Right lobe of liver (tissue), 4 donors: ENCODE measurements around the gene BEAN1.

Source experiments
- CTCF ChIP-seq, 4 donors: fragments of 200-600 bp in 3 of 4; fragments of 450-650 bp in 1 of 4; IDR thresholded peaks; one replicate each; pipeline versions ENCODE4 v1.5.1 to v1.8.0; 2016 to 2022; ENCODE audit warnings: antibody characterized with exemption in 4 of 4, mild to moderate bottlenecking in 2 of 4
- POLR2A ChIP-seq: fragments of 450-650 bp; IDR thresholded peaks from one replicate; pipeline ENCODE4 v1.6.1; 2017; ENCODE audit warnings: antibody characterized with exemption, mild to moderate bottlenecking
- donor health status: DM: no; HTN: no; CAD: no.
- donor health status: DM: no; HTN: no; CAD: no.
- donor health status: DM: no; HTN: yes; CAD: no.

GRCh38 chr16:66435896-66436295 is 8.8 kb downstream of the BEAN1 start:
- TF ChIP-seq POLR2A (no peak), CTCF (IDR thresholded peaks at IDR 0.05) (no peak)
